CD4-positive, alpha-beta memory T cell (primary cell): ENCODE results near the gene DHRS13. TPM values are rescaled to one million over a fixed set of nuclear protein-coding genes. Genes with fewer than 3 reads are reported as not detected.

Experiments used
- CTCF ChIA-PET: fragments of 350-600 bp; sonication (Branson Sonifier 250); formaldehyde crosslinking; loops from one replicate; lab custom pipeline; 2021; ENCODE audit warnings: inconsistent platforms; ENCODE audit not compliant: partially characterized antibody; lab: Charles Lee
- POLR2A ChIA-PET: fragments of 350-600 bp; sonication (Branson Sonifier 250); formaldehyde crosslinking; loops from one replicate; lab custom pipeline; 2021; ENCODE audit not compliant: partially characterized antibody; lab: Charles Lee
- DNase-seq, 5 donors: peaks; one replicate each; pipeline versions ENCODE4 v3.0.0 to v3.0.0-alpha.2; 2020 to 2022; ENCODE audit warnings: mixed read lengths in 1 of 5
- H3K27ac ChIP-seq: one replicate; pipeline ENCODE4 v1.7.0; 2013; ENCODE audit warnings: low read depth, low read length
- H3K27me3 ChIP-seq: 2 replicates; pipeline ENCODE4 v1.7.0; 2013; ENCODE audit warnings: mild to moderate bottlenecking, low read length, moderate library complexity; ENCODE audit not compliant: insufficient read depth
- H3K36me3 ChIP-seq: 2 replicates; pipeline ENCODE4 v1.7.0; 2013; ENCODE audit warnings: mild to moderate bottlenecking, low read length, moderate library complexity; ENCODE audit not compliant: insufficient read depth
- H3K4me1 ChIP-seq: 2 replicates; pipeline ENCODE4 v1.7.0; 2013; ENCODE audit warnings: mild to moderate bottlenecking, low read length, moderate library complexity; ENCODE audit not compliant: insufficient read depth
- H3K4me3 ChIP-seq, 2 donors: one replicate each; pipeline ENCODE4 v1.7.0; 2013; ENCODE audit warnings: low read length in 2 of 2, mild to moderate bottlenecking in 1 of 2
- H3K9me3 ChIP-seq, 2 donors: one replicate each; pipeline ENCODE4 v1.7.0; 2013; ENCODE audit warnings: low read length in 2 of 2, control low read depth in 1 of 2; ENCODE audit not compliant: control insufficient read depth in 1 of 2
- H3K27ac Mint-ChIP-seq, 7 donors: one replicate each; pipeline ENCODE4 v1.8.0; 2020 to 2021; ENCODE audit warnings: mixed read lengths in 7 of 7, mild to moderate bottlenecking in 6 of 7, inconsistent platforms in 3 of 7, moderate library complexity in 3 of 7
- H3K27me3 Mint-ChIP-seq, 2 donors: one replicate each; pipeline ENCODE4 v1.8.0; 2020 to 2021; ENCODE audit warnings: mixed read lengths in 2 of 2
- H3K36me3 Mint-ChIP-seq, 2 donors: one replicate each; pipeline ENCODE4 v1.8.0; 2020 to 2021; ENCODE audit warnings: mixed read lengths in 2 of 2, inconsistent platforms in 1 of 2, mild to moderate bottlenecking in 1 of 2
- H3K4me1 Mint-ChIP-seq, 4 donors: one replicate each; pipeline ENCODE4 v1.8.0; 2020 to 2021; ENCODE audit warnings: mixed read lengths in 4 of 4, mild to moderate bottlenecking in 1 of 4
- H3K4me3 Mint-ChIP-seq, 8 donors: one replicate each; pipeline ENCODE4 v1.8.0; 2020 to 2021; ENCODE audit warnings: mixed read lengths in 8 of 8, mild to moderate bottlenecking in 7 of 8, moderate library complexity in 6 of 8, inconsistent platforms in 3 of 8
- H3K9me3 Mint-ChIP-seq, 8 donors: one replicate each; pipeline ENCODE4 v1.8.0; 2020 to 2021; ENCODE audit warnings: mixed read lengths in 8 of 8, mild to moderate bottlenecking in 5 of 8, inconsistent platforms in 3 of 8, moderate library complexity in 1 of 8
- intact Hi-C: fragments of 100-400 bp; cut with micrococcal nuclease; formaldehyde crosslinking; loops from one replicate; pipeline ENCODE4 v1.15.1; 2023
- polyA plus RNA-seq, 2 donors: library from polyadenylated mRNA; unstranded; fragments of 300-500 nt; fragmentation: Illumina TruSeq; gene quantifications; one replicate each; pipeline ENCODE4 v1.2.3, GENCODE V29; 2021
- total RNA-seq, 2 experiments: library from RNA; stranded (reverse); gene quantifications; one replicate each; pipeline ENCODE4 v1.2.3, GENCODE V29; 2021

The DHRS13 gene
- total and polyA plus RNA-seq, 4 experiments from 2014 or later: 15.1 to 49.6 (median 32.1) TPM

- H3K36me3 Mint-ChIP-seq: peaks cover 24 to 45% of the 10 kb centered on the region in 2 donors
- ChIA-PET CTCF (interaction anchor here (0.7 to 1.6 kb wide), 4 partner anchors 14 to 95 kb away, joined by 3 to 5 read pairs (median 4); no protein-coding TSS in a partner anchor), POLR2A (interaction anchor here (0.6 to 2.9 kb wide), 3 partner anchors 36 to 40 kb away, joined by 3 to 11 read pairs (median 3); partner anchors contain the start of gene FLOT2)
- peaks cover 5 to 19% (median 12%) of the 10 kb centered on the region in 4 donors for H3K4me1 Mint-ChIP-seq
- H3K27me3 Mint-ChIP-seq: no peaks in the 10 kb centered on the region
- Histone ChIP-seq H3K36me3 (peaks cover 21% of the 10 kb centered on the region), H3K4me1 (peaks cover 13% of the 10 kb centered on the region), H3K9me3 (no peaks in the 10 kb centered on the region), H3K27me3 (no peaks in the 10 kb centered on the region), H3K4me3 (no peak overlapping the region), H3K27ac (no peak overlapping the region)
- H3K4me3 Mint-ChIP-seq: peak overlapping the region in 1 of 8 donors; percentile 70
- H3K27ac Mint-ChIP-seq: peak overlapping the region in 3 of 7 donors; percentile 17 to 69 (median 59)
- intact Hi-C loops: no loop called here
- DNase-seq: no peak
- no peaks in the 10 kb centered on the region for H3K9me3 Mint-ChIP-seq
Measured at GRCh38 chr17:28857905-28858800, 44.7 kb downstream of the DHRS13 start.

GRCh38 chr17:28856028-28856574 lies 46.8 kb downstream of the DHRS13 start:
- no peaks in the 10 kb centered on the region for H3K27me3 Mint-ChIP-seq
- H3K4me3 ChIP-seq: no peak overlapping the region
- peaks cover 21% of the 10 kb centered on the region for H3K36me3 ChIP-seq
- peaks cover 13% of the 10 kb centered on the region for H3K4me1 ChIP-seq
- no peaks in the 10 kb centered on the region for H3K9me3 Mint-ChIP-seq
- CTCF ChIA-PET: interaction anchor here (0.8 to 0.9 kb wide), 3 partner anchors 92 to 129 kb away, joined by 3 to 6 read pairs (median 6); partner anchors contain the start of gene TLCD1
- H3K4me1 Mint-ChIP-seq: peaks cover 4 to 19% (median 11%) of the 10 kb centered on the region in 4 donors
- H3K27ac ChIP-seq: no peak overlapping the region
- intact Hi-C loops: no loop called here
- no peak for DNase-seq
- H3K27ac Mint-ChIP-seq: peak overlapping the region in 1 of 7 donors; percentile 35
- H3K27me3 ChIP-seq: no peaks in the 10 kb centered on the region
- POLR2A ChIA-PET: interaction anchor here (1.5 to 1.8 kb wide), 2 partner anchors 15 to 46 kb away, joined by 6 to 8 read pairs; partner anchors contain the start of gene DHRS13
- H3K36me3 Mint-ChIP-seq: peaks cover 17 to 35% of the 10 kb centered on the region in 2 donors
- no peaks in the 10 kb centered on the region for H3K9me3 ChIP-seq
- H3K4me3 Mint-ChIP-seq: peak overlapping the region; percentile 31 to 98 (median 94)

GRCh38 chr17:28855336-28855679 lies 47.6 kb downstream of the DHRS13 start:
- H3K36me3 Mint-ChIP-seq: peaks cover 15 to 28% of the 10 kb centered on the region in 2 donors
- DNase-seq: no peak
- Histone ChIP-seq H3K36me3 (peaks cover 18% of the 10 kb centered on the region), H3K4me1 (peaks cover 13% of the 10 kb centered on the region), H3K9me3 (no peaks in the 10 kb centered on the region), H3K4me3 (peak overlapping the region; percentile 88 to 91), H3K27ac (peak overlapping the region; percentile 73), H3K27me3 (no peaks in the 10 kb centered on the region)
- intact Hi-C loops: no loop called here
- H3K9me3 Mint-ChIP-seq: no peaks in the 10 kb centered on the region
- POLR2A ChIA-PET: interaction anchor here (1.0 to 2.4 kb wide), 4 partner anchors 13 to 1969 kb away, joined by 3 to 12 read pairs (median 7); partner anchors contain the start of genes DHRS13 and FAM222B
- peaks cover 4 to 19% (median 11%) of the 10 kb centered on the region in 4 donors for H3K4me1 Mint-ChIP-seq
- no peaks in the 10 kb centered on the region for H3K27me3 Mint-ChIP-seq
- H3K4me3 Mint-ChIP-seq: peak overlapping the region; percentile 90 to 98 (median 95)
- H3K27ac Mint-ChIP-seq: peak overlapping the region; percentile 82 to 96 (median 94)
- CTCF ChIA-PET: no interaction called here

GRCh38 chr17:28854457-28855335 lies 48.2 kb downstream of the DHRS13 start, which contains the start of gene ERAL1:
ERAL1 (plus strand) TSS chr17:28855016; CDS start chr17:28855035, 19 bp downstream.
- peak within 1 kb of the TSS; percentile 82 to 96 (median 94) for H3K27ac Mint-ChIP-seq
- CTCF ChIA-PET: interaction anchor here (1.1 to 1.5 kb wide), 2 partner anchors 99 to 128 kb away, joined by 3 to 4 read pairs; no protein-coding TSS in a partner anchor

GRCh38 chr17:28853295-28853694 lies 49.6 kb downstream of the DHRS13 start:
- Histone ChIP-seq H3K9me3 (no peaks in the 10 kb centered on the region), H3K27me3 (no peaks in the 10 kb centered on the region), H3K4me3 (no peak overlapping the region), H3K36me3 (peaks cover 7% of the 10 kb centered on the region), H3K27ac (no peak overlapping the region), H3K4me1 (peaks cover 13% of the 10 kb centered on the region)
- POLR2A ChIA-PET: interaction anchor here (0.7 to 2.4 kb wide), 2 partner anchors 11 to 45 kb away, joined by 4 to 12 read pairs; partner anchors contain the start of gene FAM222B
- DNase-seq: no peak
- Mint-ChIP-seq H3K9me3 (no peaks in the 10 kb centered on the region), H3K36me3 (peaks cover 6 to 14% of the 10 kb centered on the region in 2 donors), H3K27ac (peak overlapping the region in 1 of 7 donors; percentile 41), H3K4me3 (peak overlapping the region in 7 of 8 donors; percentile 12 to 59 (median 52)), H3K4me1 (peaks cover 4 to 19% (median 11%) of the 10 kb centered on the region in 4 donors), H3K27me3 (no peaks in the 10 kb centered on the region)
- intact Hi-C loops: loop anchor here (5.0 kb wide), 1 partner anchor 126 kb away; the partner anchor contains the start of genes NEK8 and TLCD1
- CTCF ChIA-PET: interaction anchor here (0.7 to 1.5 kb wide), 4 partner anchors 48 to 126 kb away, joined by 3 to 4 read pairs (median 4); no protein-coding TSS in a partner anchor

More at GRCh38 chr17:28854457-28855335, 48.2 kb downstream of the DHRS13 start, which contains the start of gene ERAL1:
- no peaks in the 10 kb centered on the region for H3K27me3 Mint-ChIP-seq
- H3K36me3 Mint-ChIP-seq: peaks cover 12 to 27% of the 10 kb centered on the region in 2 donors
- H3K4me1 Mint-ChIP-seq: peaks cover 4 to 19% (median 11%) of the 10 kb centered on the region in 4 donors
- H3K27ac ChIP-seq: peak within 1 kb of the TSS; percentile 73
- peak within 1 kb of the TSS; percentile 88 to 91 for H3K4me3 ChIP-seq
- peaks cover 16% of the 10 kb centered on the region for H3K36me3 ChIP-seq
- H3K4me3 Mint-ChIP-seq: peak within 1 kb of the TSS; percentile 90 to 98 (median 95)
- no peaks in the 10 kb centered on the region for H3K27me3 ChIP-seq
- H3K9me3 ChIP-seq: no peaks in the 10 kb centered on the region
- DNase-seq: peak; percentile 82 to 90 (median 85)
- no peaks in the 10 kb centered on the region for H3K9me3 Mint-ChIP-seq
- peaks cover 13% of the 10 kb centered on the region for H3K4me1 ChIP-seq
- POLR2A ChIA-PET: interaction anchor here (0.8 to 2.4 kb wide), 4 partner anchors 12 to 1969 kb away, joined by 3 to 12 read pairs (median 6); partner anchors contain the start of genes DHRS13 and FAM222B
- intact Hi-C loops: loop anchor here (1.0 to 5.0 kb wide), 4 partner anchors 42 to 127 kb away; partner anchors contain the start of genes DHRS13, NEK8 and TLCD1

GRCh38 chr17:28849281-28849680 lies 53.6 kb downstream of the DHRS13 start:
- POLR2A ChIA-PET: interaction anchor here (0.6 kb wide), 1 partner anchor 123 kb away, joined by 3 read pairs; no protein-coding TSS in a partner anchor
- Histone ChIP-seq H3K27ac (no peak overlapping the region), H3K9me3 (no peaks in the 10 kb centered on the region), H3K27me3 (no peaks in the 10 kb centered on the region), H3K36me3 (no peaks in the 10 kb centered on the region), H3K4me1 (peaks cover 3% of the 10 kb centered on the region), H3K4me3 (no peak overlapping the region)
- Mint-ChIP-seq H3K27me3 (no peaks in the 10 kb centered on the region), H3K4me3 (no peak overlapping the region), H3K36me3 (no peaks in the 10 kb centered on the region), H3K9me3 (no peaks in the 10 kb centered on the region), H3K27ac (no peak overlapping the region), H3K4me1 (peaks cover 0 to 3% (median under 1%) of the 10 kb centered on the region in 4 donors)
- no peak for DNase-seq
- CTCF ChIA-PET: interaction anchor here (0.7 to 3.3 kb wide), 21 partner anchors 12 to 263 kb away, joined by 3 to 14 read pairs (median 4); partner anchors contain the start of genes DHRS13 and FLOT2
- intact Hi-C loops: no loop called here
